Liver (tissue), 3 donors: ENCODE results near the gene RNU1-2.

Experiments used
- FOXA1 ChIP-seq: IDR thresholded peaks from 2 replicates; pipeline ENCODE4 v1.6.1; 2016; ENCODE audit warnings: antibody characterized with exemption
- FOXA2 ChIP-seq: IDR thresholded peaks from 2 replicates; pipeline ENCODE4 v1.6.1; 2016; ENCODE audit warnings: antibody characterized with exemption
- JUND ChIP-seq, 2 donors: IDR thresholded peaks; 2 replicates each; pipeline ENCODE4 v1.6.1; 2016; ENCODE audit warnings: antibody characterized with exemption in 2 of 2
- RAD21 ChIP-seq, 2 donors: IDR thresholded peaks; 2 replicates each; pipeline ENCODE4 v1.6.1; 2016; ENCODE audit warnings: antibody characterized with exemption in 2 of 2, mild to moderate bottlenecking in 2 of 2
- RXRA ChIP-seq, 2 donors: IDR thresholded peaks; 2 replicates each; pipeline ENCODE4 v1.6.1; 2017 to 2018; ENCODE audit warnings: antibody characterized with exemption in 2 of 2, mild to moderate bottlenecking in 1 of 2
- SP1 ChIP-seq: IDR thresholded peaks from 2 replicates; pipeline ENCODE4 v1.6.1; 2018; ENCODE audit warnings: antibody characterized with exemption, mild to moderate bottlenecking
- TF ChIP-seq, protein P1 (sequence below): fragments of 150-350 bp; IDR thresholded peaks from 2 replicates; pipeline ENCODE4 v1.5.1; 2017; ENCODE audit warnings: improper control_type of control experiment, low read depth, low read length; ENCODE audit not compliant: missing input control
- TF ChIP-seq, protein P2 (sequence below): IDR thresholded peaks from 2 replicates; pipeline ENCODE4 v1.6.1; 2016; ENCODE audit warnings: antibody characterized with exemption, mild to moderate bottlenecking
- TF ChIP-seq, protein P3 (sequence below): IDR thresholded peaks from 2 replicates; pipeline ENCODE4 v1.6.1; 2016; ENCODE audit warnings: antibody characterized with exemption
- TF ChIP-seq, protein P4 (sequence below): IDR thresholded peaks from 2 replicates; pipeline ENCODE4 v1.6.1; 2016; ENCODE audit warnings: antibody characterized with exemption
- donor health status: healthy.
- donor health status: healthy.

DNA sequence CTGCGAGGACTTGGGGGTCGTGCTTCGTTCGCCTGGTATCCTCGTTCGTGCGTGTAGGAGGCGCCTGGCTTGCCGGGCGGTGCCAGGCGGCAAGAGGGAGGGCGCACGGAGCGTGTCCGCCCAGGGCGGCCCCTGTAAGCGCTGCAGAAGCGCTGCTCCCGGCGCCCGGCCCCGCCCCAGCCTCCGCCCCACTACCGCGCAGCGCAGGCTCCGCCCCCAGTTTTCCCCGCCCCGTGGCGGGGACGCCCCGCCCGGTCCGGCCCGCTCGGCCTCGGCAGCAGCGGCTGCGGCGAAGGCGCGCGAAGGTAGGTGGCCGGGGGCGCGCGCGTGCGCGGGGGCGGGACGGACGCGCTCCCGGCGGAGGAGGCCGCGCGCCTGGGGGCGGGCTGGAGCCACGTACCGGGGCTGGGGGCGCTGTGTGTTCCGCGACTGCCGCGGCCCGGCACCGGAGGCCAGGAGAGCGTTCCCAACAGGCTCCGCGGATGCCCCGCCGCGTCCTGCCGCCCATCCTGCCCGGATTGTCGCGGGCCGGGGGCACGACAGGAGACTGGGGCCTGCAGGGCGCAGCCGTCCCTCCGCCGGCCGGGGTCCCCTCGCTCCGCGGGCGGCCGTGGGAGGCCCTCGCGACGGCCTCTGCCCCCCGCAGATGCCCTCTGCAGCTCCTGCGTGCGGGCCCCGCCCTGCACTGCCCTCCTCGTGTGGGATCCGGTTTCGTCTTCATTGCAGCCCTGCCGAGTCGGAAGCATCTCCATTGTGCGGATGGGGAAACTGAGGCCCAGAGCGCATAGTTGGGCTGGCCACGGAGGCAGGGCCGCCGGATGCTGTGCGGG lies 18.3 kb downstream of the RNU1-2 start:
- TF ChIP-seq, protein P1, sequence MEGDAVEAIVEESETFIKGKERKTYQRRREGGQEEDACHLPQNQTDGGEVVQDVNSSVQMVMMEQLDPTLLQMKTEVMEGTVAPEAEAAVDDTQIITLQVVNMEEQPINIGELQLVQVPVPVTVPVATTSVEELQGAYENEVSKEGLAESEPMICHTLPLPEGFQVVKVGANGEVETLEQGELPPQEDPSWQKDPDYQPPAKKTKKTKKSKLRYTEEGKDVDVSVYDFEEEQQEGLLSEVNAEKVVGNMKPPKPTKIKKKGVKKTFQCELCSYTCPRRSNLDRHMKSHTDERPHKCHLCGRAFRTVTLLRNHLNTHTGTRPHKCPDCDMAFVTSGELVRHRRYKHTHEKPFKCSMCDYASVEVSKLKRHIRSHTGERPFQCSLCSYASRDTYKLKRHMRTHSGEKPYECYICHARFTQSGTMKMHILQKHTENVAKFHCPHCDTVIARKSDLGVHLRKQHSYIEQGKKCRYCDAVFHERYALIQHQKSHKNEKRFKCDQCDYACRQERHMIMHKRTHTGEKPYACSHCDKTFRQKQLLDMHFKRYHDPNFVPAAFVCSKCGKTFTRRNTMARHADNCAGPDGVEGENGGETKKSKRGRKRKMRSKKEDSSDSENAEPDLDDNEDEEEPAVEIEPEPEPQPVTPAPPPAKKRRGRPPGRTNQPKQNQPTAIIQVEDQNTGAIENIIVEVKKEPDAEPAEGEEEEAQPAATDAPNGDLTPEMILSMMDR: peak; percentile 10
- TF ChIP-seq, protein P2, sequence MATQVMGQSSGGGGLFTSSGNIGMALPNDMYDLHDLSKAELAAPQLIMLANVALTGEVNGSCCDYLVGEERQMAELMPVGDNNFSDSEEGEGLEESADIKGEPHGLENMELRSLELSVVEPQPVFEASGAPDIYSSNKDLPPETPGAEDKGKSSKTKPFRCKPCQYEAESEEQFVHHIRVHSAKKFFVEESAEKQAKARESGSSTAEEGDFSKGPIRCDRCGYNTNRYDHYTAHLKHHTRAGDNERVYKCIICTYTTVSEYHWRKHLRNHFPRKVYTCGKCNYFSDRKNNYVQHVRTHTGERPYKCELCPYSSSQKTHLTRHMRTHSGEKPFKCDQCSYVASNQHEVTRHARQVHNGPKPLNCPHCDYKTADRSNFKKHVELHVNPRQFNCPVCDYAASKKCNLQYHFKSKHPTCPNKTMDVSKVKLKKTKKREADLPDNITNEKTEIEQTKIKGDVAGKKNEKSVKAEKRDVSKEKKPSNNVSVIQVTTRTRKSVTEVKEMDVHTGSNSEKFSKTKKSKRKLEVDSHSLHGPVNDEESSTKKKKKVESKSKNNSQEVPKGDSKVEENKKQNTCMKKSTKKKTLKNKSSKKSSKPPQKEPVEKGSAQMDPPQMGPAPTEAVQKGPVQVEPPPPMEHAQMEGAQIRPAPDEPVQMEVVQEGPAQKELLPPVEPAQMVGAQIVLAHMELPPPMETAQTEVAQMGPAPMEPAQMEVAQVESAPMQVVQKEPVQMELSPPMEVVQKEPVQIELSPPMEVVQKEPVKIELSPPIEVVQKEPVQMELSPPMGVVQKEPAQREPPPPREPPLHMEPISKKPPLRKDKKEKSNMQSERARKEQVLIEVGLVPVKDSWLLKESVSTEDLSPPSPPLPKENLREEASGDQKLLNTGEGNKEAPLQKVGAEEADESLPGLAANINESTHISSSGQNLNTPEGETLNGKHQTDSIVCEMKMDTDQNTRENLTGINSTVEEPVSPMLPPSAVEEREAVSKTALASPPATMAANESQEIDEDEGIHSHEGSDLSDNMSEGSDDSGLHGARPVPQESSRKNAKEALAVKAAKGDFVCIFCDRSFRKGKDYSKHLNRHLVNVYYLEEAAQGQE: peak; percentile 18
- TF ChIP-seq RXRA (IDR thresholded peaks at IDR 0.05): no peak
- TF ChIP-seq JUND (IDR thresholded peaks at IDR 0.05): no peak
- TF ChIP-seq FOXA2: no peak
- peak; percentile 59 for TF ChIP-seq SP1
- no peak for TF ChIP-seq RAD21 (IDR thresholded peaks at IDR 0.05)
- TF ChIP-seq, protein P3, sequence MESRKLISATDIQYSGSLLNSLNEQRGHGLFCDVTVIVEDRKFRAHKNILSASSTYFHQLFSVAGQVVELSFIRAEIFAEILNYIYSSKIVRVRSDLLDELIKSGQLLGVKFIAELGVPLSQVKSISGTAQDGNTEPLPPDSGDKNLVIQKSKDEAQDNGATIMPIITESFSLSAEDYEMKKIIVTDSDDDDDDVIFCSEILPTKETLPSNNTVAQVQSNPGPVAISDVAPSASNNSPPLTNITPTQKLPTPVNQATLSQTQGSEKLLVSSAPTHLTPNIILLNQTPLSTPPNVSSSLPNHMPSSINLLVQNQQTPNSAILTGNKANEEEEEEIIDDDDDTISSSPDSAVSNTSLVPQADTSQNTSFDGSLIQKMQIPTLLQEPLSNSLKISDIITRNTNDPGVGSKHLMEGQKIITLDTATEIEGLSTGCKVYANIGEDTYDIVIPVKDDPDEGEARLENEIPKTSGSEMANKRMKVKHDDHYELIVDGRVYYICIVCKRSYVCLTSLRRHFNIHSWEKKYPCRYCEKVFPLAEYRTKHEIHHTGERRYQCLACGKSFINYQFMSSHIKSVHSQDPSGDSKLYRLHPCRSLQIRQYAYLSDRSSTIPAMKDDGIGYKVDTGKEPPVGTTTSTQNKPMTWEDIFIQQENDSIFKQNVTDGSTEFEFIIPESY: no peak
- TF ChIP-seq, protein P4, sequence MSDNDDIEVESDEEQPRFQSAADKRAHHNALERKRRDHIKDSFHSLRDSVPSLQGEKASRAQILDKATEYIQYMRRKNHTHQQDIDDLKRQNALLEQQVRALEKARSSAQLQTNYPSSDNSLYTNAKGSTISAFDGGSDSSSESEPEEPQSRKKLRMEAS: no peak
- TF ChIP-seq FOXA1: no peak
